AG04450 (cell line): ENCODE results near the gene LAPTM5. TPM values are rescaled to one million over a fixed set of nuclear protein-coding genes. Genes with fewer than 3 reads are reported as not detected.
"Not testable (repeated sequence)": the region's sequence is repeated elsewhere in the genome, so short reads cannot be mapped to it uniquely, and the experiment has no call there.

Experiments used
- CTCF ChIA-PET: fragments of 300-600, 350-600 bp; formaldehyde crosslinking; extraction: SDS; loops from one replicate; lab custom pipeline; 2022; ENCODE audit warnings: antibody characterized with exemption, inconsistent platforms; lab: Charles Lee
- POLR2A ChIA-PET: fragments of 350-600 bp; formaldehyde crosslinking; extraction: SDS; loops from one replicate; lab custom pipeline; 2021; ENCODE audit warnings: antibody characterized with exemption, inconsistent platforms; lab: Yijun Ruan, JAX
- DNase-seq: peaks from one replicate; pipeline ENCODE4 v3.0.0-alpha.2; 2011; ENCODE audit warnings: low read depth, low spot score
- H3K27ac ChIP-seq: one replicate; pipeline ENCODE4 v1.5.1; 2012; ENCODE audit warnings: low read depth, low read length, control low read depth
- H3K27me3 ChIP-seq: one replicate; pipeline ENCODE4 v1.6.0; 2012; ENCODE audit warnings: low read length; ENCODE audit not compliant: control insufficient read depth, insufficient read depth
- H3K4me3 ChIP-seq: 2 replicates; pipeline ENCODE4 v1.5.1; 2011; ENCODE audit warnings: mild to moderate bottlenecking, low read depth, low read length, control low read depth
- H3K9me3 ChIP-seq: 2 replicates; pipeline ENCODE4 v1.5.1; 2012; ENCODE audit warnings: low read length; ENCODE audit not compliant: control insufficient read depth, insufficient read depth
- polyA plus RNA-seq: library from polyadenylated mRNA; depleted of rRNA; stranded (reverse); fragments of >200 nt; gene quantifications from 2 replicates; pipeline ENCODE4 v1.2.3, GENCODE V29; 2011
- TF ChIP-seq, protein P1 (sequence below): IDR thresholded peaks from 2 replicates; pipeline ENCODE4 v1.5.1; 2011; ENCODE audit warnings: low read depth, low read length, control low read depth, inconsistent platforms

LAPTM5 gene
- polyA plus RNA-seq, 1 experiment, result 0.53 TPM

DNA sequence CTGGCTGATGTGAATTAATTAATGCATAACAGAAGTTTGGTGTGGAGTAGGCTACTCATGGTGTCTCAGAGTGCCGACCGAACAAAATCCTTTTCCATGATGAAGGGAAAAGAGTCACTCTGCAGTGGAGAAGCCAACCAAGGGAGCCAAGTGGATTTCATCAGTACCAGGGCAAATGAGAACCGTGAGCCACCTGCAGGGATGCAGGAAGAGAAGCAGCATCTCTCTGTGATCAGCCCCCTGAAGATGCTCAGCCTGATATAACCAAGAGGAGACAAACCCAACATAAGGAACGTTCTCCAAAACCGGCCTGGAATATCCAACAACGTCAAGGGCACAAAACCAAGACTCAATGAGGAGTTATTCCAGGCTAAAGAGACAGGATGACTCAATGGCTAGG is 13.4 kb upstream of the LAPTM5 start:
- peaks cover 3% of the 10 kb centered on the region for H3K27me3 ChIP-seq
- no peak for DNase-seq
- CTCF ChIA-PET, result no interaction called here
- TF ChIP-seq, protein P1, sequence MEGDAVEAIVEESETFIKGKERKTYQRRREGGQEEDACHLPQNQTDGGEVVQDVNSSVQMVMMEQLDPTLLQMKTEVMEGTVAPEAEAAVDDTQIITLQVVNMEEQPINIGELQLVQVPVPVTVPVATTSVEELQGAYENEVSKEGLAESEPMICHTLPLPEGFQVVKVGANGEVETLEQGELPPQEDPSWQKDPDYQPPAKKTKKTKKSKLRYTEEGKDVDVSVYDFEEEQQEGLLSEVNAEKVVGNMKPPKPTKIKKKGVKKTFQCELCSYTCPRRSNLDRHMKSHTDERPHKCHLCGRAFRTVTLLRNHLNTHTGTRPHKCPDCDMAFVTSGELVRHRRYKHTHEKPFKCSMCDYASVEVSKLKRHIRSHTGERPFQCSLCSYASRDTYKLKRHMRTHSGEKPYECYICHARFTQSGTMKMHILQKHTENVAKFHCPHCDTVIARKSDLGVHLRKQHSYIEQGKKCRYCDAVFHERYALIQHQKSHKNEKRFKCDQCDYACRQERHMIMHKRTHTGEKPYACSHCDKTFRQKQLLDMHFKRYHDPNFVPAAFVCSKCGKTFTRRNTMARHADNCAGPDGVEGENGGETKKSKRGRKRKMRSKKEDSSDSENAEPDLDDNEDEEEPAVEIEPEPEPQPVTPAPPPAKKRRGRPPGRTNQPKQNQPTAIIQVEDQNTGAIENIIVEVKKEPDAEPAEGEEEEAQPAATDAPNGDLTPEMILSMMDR, result no peak
- no peaks in the 10 kb centered on the region for H3K9me3 ChIP-seq
- H3K27ac ChIP-seq, result no peak overlapping the region
- H3K4me3 ChIP-seq, result no peak overlapping the region
- POLR2A ChIA-PET, result no interaction called here

DNA sequence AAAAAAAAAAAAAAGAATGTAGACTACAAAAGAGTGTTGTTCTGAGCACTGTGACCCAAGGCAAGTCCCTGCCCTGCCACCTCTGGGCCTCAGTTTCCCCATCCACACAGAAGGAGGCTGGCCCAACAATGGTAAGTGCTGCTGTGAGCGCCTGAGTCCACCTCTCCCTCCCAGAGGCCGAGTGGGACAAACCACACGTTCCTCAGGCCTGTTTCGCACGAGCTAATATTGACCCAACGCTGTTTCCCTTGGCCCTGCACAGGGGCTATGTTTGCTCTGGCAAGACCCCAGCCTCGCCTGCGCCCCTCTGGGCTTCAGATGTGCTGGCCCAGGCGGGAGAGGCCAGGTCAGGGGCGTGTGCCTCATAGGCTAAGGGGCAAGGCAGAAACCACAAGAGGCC is 12.6 kb upstream of the LAPTM5 start:
- TF ChIP-seq, protein P1, result no peak
- POLR2A ChIA-PET, result interaction anchor here (0.6 kb wide), 1 partner anchor 9 kb away, joined by 3 read pairs; no protein-coding TSS in a partner anchor
- peaks cover 3% of the 10 kb centered on the region for H3K27me3 ChIP-seq
- H3K9me3 ChIP-seq, result no peaks in the 10 kb centered on the region
- H3K27ac ChIP-seq, result no peak overlapping the region
- no peak overlapping the region for H3K4me3 ChIP-seq
- no peak for DNase-seq
- CTCF ChIA-PET, result no interaction called here

DNA sequence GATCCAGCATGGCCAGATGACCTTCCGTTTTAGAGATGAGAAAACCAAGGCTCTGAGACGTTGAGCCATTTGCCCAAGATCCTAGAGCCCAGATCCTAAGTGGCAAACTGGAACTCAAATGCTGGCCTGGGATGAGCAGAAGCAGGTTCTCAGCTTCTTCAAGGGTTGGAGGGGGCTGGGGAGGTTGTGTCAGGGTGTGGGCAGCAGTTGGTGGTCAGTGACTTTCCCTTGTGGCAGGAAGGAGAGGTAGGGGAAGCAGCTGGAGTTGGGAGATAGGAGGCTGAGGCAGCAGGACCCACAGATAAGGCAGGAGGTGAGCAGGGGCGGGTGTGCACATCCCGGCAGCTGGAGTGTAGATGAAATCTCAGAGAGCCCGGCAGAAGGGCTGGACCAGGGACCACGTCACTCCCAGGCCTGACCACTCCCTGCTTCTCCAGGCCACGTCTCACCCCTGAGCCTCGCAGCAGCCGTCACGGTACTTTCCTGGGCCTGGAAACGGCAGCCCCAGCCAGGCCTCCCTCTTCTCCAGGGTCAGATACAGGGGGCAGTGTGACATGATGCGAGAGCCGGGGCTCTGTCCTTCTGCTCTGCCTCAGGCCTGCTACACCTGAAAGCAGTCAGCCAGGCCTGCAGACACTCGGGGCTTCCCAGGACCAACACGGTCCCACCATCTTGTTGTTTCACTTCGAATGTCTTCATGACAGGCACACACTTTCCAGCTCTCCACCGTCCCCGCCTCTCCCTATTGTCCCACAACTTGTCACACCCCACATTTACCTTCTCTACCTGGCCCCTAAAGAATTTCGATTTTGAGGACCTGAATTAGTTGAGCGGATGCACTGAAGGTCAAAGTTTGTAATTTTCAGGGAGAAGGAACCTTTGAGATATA is 11.5 kb upstream of the LAPTM5 start:
- DNase-seq, result no peak
- peaks cover 3% of the 10 kb centered on the region for H3K27me3 ChIP-seq
- no peak overlapping the region for H3K4me3 ChIP-seq
- ChIA-PET CTCF (interaction anchor here (1.2 to 4.1 kb wide), 3 partner anchors 10 to 142 kb away, joined by 3 to 31 read pairs (median 4); no protein-coding TSS in a partner anchor), POLR2A (interaction anchor here (0.6 kb wide), 1 partner anchor 8 kb away, joined by 3 read pairs; no protein-coding TSS in a partner anchor)
- TF ChIP-seq, protein P1, result no peak
- H3K9me3 ChIP-seq, result no peaks in the 10 kb centered on the region
- H3K27ac ChIP-seq, result no peak overlapping the region

DNA sequence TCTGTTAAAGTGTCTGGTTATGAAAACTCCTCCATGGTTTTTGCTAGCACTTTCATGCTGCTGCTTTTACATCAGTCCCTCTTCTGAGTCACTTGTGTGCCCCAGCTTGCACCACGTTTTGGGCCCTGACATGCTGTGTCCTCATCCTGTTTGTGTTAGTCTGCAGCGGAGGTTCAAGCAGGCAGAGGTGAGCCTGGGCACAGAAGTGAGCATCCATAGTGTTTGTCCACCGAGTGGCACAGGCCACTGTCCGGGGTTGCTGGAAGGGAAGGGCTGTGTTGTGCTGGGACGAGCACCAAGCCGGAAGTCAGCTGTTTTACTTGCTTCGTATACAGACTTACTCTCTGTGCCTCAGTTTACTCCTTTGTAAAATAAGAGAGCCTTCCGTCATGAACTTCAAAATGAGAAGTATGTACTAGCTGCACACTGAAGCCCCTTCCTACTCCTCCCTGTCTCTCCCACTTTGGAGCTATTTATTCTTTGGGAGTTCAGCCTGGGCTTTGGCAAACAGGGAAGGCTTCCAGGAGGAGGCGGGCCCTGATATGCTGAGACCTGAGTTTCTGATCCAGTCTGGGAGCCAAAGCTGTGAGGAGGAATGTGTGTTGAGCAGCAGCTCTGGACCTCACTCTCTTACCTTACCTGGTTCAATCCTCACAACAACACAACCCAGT is 10.7 kb upstream of the LAPTM5 start:
- Histone ChIP-seq H3K9me3 (no peaks in the 10 kb centered on the region), H3K4me3 (no peak overlapping the region), H3K27ac (no peak overlapping the region), H3K27me3 (peaks cover 3% of the 10 kb centered on the region)
- TF ChIP-seq, protein P1, result no peak
- POLR2A ChIA-PET, result no interaction called here
- no peak for DNase-seq
- CTCF ChIA-PET, result interaction anchor here (1.2 to 4.1 kb wide), 3 partner anchors 11 to 143 kb away, joined by 3 to 31 read pairs (median 4); no protein-coding TSS in a partner anchor

DNA sequence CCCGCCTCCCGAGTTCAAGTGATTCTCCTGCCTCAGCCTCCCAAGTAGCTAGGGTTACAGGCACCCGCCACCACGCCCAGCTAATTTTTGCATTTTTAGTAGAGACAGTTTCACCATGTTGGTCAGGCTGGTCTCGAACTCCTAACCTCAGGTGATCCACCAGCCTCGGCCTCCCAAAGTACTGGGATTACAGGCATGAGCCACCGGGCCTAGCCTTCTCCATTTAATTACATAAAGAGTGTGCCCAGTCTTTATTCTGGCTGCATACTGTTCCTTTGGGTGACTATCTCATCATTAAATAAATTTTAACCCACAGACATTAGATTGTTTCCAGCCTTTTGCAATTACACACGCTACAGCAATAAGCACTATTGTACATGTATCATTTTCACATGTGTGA is 9.4 kb upstream of the LAPTM5 start:
- CTCF ChIA-PET, result interaction anchor here (2.1 to 4.1 kb wide), 2 partner anchors 12 to 15 kb away, joined by 8 to 31 read pairs; no protein-coding TSS in a partner anchor
- H3K27me3 ChIP-seq, H3K9me3 ChIP-seq, DNase-seq, H3K27ac ChIP-seq, H3K4me3 ChIP-seq, POLR2A ChIA-PET: not testable (repeated sequence)
